Hematopoietic multipotent progenitor cell (in vitro differentiated cells): ENCODE data around the gene LAMB3. TPM values are rescaled to one million over a fixed set of nuclear protein-coding genes. Genes with fewer than 3 reads are reported as not detected.

ENCODE experiments used
- DNase-seq, 3 donors: peaks; one replicate each; pipeline ENCODE4 v3.0.0-alpha.2; 2011 to 2015; ENCODE audit warnings: low read depth in 2 of 3, low spot score in 2 of 3
- total RNA-seq: library from RNA; depleted of rRNA; stranded (reverse); fragments of >200 nt; gene quantifications from one replicate; pipeline ENCODE4 v1.2.3, GENCODE V29; 2012

LAMB3 gene
- total RNA-seq, 1 donor = 0.54 TPM

DNA sequence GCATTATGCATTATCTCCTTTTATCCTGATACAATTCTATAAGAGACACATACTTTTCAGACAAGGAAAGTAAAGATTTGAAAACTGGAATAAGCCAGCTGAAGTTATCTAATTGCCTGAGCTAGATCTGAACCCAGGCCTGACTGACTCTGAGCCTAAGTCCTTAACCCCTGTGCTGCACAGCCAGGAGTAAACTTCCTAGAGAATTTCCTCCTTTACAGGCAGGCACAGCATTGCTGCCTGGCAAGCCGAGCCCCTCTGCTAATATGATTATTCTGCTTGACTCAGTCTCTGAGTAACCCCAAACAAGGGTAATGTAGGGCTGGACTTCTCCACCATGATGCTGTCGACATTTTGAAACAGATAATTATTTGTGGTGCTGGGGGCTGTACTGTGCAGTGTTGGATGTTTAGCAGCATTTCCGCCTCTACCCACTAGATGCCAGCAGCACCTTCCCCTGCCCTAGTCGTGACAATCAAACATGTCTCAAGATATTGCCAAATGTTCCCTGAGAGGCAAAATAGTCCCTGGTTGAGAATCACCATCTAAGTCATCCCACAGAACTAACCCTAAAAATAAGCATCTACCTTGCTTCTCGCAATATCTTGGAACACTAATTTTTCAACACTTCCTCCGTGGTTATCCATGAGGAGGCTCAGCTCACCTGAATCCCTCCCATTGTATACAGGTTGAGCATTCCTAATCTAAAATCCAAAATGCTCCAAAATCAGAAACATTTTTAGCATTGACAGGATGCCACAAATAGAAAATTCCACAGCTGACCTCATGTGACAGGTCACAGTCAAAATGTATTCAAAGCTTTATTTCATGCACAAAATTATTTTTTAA is 50.2 kb downstream of the LAMB3 start:
- DNase-seq = peak in 2 of 3 donors; percentile 45 to 62

GRCh38 chr1:209600541-209600940 is 51.7 kb downstream of the LAMB3 start:
- DNase-seq = no peak

GRCh38 chr1:209598227-209598626 is 54.0 kb downstream of the LAMB3 start:
- no peak for DNase-seq

- DNase-seq = no peak
These were observed 54.7 kb downstream of the LAMB3 start for GRCh38 chr1:209597499-209597898.

DNA sequence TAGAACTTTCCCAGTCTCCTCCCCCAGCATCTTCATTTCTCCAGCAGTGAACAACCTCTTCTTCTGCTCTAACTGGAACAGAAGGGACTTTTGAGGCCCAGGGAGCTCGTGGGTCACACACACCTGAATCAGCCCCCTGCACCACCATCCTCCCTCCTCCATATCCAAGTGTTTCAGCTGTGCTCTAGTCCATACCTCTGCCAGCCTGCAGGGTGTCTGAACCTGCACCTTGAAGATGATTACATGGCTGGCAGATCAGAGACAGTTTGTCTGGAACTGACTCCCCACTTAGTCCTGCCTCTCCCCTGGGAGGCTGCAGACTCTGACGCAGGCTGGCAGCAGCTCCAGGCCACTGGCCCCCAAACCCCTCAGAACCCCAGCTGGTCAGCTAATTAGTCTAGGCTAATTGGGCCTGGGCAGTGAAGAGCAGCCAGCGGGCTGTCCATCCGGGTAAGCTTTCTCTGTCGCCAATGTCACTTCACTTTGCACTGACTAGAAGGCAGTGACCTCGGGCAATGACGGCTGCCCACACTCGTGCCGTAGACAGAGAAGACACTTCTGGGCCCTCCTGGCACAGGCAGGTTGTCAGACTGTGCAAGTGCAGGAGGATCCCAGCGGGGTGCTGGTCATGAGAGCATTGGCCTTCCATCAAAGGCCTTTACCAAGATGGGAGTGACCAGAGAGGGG is 56.5 kb downstream of the LAMB3 start:
- no peak for DNase-seq

DNA sequence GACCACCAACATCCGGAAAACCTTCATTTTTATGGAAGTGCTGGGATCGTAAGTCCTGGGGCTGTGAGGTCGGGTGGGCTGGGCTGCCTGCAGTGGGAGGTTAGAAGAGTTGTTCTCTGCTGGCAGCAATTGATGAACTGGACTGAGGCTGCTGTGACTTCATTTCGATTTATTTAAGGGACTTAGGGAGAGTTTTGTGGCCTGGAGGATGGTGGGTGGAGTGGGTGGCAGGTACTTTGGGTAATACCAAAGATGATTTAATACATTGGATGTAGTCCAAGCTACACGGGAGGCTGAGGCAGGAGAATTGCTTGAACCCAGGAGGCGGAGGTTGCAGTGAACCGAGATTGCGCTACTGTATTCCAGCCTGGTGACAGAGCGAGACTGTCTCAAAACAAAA is 57.2 kb downstream of the LAMB3 start:
- no peak for DNase-seq

DNA sequence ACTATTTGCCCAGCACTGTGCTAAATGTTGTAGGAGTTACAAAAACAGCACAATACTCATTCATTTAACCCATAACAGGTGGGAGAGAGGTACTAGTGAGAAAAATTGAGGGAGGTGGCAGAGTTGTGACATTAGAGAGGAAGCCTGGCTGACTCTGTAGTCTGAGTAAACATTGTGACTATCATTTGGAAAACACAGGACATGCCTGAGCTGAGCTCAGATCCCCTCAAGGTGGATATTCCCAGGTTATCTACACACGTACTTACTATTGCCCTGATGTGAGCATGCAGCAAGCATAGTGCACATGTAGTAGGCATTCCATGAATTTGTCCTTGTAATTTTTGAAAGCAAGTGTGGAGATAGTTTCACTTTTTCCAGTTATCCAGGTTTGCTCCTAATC is 57.8 kb downstream of the LAMB3 start:
- DNase-seq = no peak

GRCh38 chr1:209593747-209594146 is 58.5 kb downstream of the LAMB3 start:
- no peak for DNase-seq

GRCh38 chr1:209590405-209590804 is 61.8 kb downstream of the LAMB3 start:
- DNase-seq = no peak

DNA sequence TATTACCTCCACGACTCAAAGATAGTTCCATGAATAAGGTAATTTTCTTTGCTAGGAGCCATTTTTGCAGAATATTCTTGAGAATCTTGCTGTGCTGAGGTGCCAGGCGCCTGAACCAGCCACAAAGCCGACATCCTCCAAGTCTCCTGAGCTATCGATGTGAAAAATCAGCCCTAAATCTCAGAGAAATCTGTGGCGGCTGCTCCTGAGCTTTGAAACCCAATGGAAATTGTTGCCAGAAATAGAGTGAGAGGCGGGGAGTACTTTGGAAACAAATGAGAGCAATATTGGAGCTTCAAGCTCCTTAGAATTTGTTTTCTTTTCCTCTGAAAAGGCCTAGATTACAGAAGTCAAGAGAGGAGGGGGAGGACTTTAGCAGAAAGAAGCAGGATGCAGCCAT is 62.4 kb downstream of the LAMB3 start:
- DNase-seq = no peak

- DNase-seq = no peak
These were observed 62.8 kb downstream of the LAMB3 start for GRCh38 chr1:209589440-209589839.

GRCh38 chr1:209587789-209588188 is 64.4 kb downstream of the LAMB3 start:
- no peak for DNase-seq

GRCh38 chr1:209586221-209586740 is 65.9 kb downstream of the LAMB3 start:
- DNase-seq = no peak

DNA sequence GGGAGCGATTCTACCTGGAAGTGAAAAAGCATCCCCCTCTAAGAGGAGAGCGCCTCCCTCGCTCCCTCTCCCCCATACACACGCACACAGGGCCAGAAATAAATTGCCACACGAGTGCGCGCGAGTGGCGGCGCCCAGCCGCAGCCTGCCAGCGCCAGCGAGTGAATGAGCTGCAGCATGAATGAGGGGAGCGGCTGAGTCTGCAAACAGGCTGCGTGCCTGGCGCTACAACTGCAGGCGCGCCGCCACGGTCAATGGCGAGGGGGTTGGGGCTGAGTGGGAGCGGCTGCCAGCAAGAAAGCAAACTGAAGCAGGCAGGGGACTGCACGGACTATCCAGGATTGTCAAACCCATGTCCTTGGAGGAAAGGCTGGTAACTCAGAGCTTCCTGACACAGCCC is 66.6 kb downstream of the LAMB3 start:
- DNase-seq = peak in 1 of 3 donors; percentile 48

DNA sequence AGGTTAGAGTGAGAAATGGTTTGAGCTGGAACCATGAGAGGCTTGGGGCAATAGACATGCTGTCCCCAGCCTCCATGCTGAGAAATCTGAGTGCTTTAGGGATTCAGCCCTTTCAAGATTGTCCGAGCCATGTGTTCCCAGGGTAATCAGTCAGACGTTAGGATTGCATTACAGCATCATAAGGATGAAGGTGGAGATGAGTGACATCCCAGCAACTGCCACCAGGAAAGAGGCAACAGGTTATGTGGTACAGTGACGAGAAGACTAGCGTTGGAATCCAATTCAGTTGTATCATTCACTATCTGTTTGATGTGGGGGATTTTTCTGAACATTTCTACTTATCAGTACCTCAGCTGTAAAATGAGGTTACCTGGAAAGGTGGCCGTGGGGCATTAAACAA is 67.0 kb downstream of the LAMB3 start:
- DNase-seq = no peak

DNA sequence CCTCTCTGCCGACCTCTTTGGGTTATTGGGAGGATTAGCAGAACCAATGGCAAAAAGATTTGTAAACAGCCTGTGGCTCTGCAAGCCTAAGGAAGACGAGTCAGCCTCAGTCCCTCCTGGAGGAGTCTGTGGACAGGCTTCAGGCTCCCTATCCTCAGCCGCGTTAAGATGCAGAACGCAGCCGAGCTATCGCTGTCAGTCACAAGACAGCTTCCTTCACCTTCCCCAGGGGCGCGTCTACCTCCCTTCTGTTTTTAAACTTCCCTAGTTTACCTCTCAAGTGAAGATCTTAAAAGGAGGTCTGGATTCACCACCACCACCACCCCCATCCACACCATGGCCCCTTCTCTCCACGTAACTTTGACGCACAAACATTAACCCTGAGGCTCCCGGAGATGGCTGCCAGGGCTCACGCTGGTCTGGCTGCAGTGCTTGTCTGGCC is 68.0 kb downstream of the LAMB3 start:
- DNase-seq = no peak

- peak in 1 of 3 donors; percentile 28 for DNase-seq
These were observed 68.8 kb downstream of the LAMB3 start, which contains the start of gene CAMK1G for GRCh38 chr1:209583408-209583807. Gene CAMK1G (plus strand): TSS chr1:209583714. CDS start chr1:209594984, 11,270 bp downstream.

- no peak for DNase-seq
These were observed 71.6 kb downstream of the LAMB3 start for GRCh38 chr1:209580577-209580976.

- DNase-seq = no peak
These were observed 74.9 kb downstream of the LAMB3 start for GRCh38 chr1:209577346-209577745.

DNA sequence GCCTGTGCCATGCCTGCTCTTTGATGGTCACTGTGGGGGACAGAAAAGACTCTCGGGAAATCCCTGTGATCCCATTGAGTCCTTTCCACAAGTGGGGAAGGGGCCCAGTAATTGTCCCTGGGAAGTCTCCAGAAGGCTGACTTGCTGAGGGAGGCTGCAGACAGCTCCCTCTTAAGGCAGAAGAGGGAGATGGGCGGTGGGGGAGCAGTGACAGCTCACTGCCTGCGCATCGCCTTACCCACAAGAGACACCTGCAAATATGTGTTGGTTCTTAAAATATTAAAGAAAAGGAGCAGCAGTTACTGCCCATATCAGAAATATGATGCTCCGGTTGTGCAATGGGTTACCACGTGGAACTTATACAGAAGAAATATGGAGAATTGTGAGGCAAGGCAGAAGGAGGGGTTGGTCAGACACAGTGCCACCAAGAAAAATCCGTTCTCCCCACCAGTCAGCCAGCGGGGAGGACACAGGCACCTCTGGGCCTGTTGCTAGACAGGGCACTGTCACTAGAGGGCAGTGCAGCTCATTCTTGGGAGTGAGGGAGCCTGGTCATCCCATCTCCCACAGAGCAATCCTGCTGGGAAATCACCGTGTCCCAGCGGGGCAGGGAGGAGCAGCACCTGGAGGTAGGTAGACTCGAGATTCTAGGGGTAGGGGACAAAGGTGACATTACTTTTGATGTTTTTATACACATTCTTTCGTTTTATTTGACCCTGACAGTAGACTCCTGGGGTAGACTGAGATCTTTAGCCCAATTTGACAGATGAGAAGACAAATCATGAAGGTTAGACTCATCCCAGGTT is 75.6 kb downstream of the LAMB3 start:
- DNase-seq = peak; percentile 28 to 62 (median 36)

DNA sequence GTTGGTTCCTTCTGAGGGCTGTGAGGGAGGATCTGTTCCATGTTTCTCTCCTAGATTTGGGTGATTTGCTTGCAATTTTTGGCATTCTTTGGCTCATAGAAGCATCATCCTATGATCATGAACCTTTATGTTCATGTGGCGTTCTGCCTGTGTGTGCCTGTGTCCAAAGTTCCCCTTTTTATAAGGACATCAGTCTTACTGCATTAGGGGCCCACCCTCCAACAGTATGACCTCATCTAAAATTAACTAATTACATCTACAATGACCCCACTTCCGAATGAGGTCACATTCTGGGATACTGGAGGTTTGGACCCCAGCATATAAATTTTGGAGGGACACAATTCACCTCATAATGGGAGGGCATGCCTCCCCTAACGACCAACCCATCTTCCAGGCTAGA is 81.5 kb downstream of the LAMB3 start:
- DNase-seq = no peak
